ENCODE measurements around the gene CRK. TPM values are rescaled to one million over a fixed set of nuclear protein-coding genes. Genes with fewer than 3 reads are reported as not detected.
"Not testable (repeated sequence)": the region's sequence is repeated elsewhere in the genome, so short reads cannot be mapped to it uniquely, and the experiment has no call there.

The CRK gene
- total RNA-seq, 2 donors from 2014 or later = 37.0 to 44.4 TPM

- intact Hi-C loops (cut with DNase I) = no loop called here
- DNase-seq = peak; percentile 20
- no peak for ATAC-seq
Measured at GRCh38 chr17:1470755-1471462, 14.9 kb upstream of the CRK start.

DNA sequence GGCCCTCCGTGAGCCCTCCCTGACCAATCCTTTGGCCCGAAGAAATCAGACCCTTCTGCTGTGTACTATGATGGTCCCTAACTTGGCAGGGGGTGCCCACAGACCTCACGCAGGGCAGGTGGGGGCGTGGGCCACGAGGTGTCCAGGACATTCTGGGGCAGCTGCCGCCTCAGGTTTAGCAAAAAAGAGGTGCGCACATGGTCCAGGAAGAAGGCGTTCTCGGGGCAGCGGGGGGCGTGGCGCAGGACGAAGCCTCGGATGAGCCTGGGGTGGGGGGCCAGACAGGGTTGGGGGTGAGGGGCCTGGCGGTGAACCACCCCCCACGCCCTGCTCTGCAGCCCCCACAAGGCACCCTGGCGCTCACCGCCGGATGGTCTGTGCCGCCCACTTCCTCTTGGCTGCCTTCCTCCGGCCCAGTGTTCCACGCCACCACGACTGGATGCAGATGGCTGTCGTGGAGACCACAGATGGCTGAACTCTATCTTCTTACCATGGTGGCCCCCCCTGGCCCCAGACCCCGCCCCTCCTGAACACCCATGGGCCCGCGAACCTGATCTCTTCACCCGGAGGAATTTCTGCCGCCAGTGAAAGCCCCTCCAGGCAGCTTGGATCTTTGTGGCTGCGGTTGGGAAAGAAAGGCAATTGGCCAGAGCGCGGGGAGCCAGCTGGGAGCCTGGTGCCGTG lies 14.2 kb upstream of the CRK start:
- intact Hi-C loops (cut with DNase I) = no loop called here
- ATAC-seq (peak in 1 of 2 donors; percentile 7), DNase-seq (no peak)

DNA sequence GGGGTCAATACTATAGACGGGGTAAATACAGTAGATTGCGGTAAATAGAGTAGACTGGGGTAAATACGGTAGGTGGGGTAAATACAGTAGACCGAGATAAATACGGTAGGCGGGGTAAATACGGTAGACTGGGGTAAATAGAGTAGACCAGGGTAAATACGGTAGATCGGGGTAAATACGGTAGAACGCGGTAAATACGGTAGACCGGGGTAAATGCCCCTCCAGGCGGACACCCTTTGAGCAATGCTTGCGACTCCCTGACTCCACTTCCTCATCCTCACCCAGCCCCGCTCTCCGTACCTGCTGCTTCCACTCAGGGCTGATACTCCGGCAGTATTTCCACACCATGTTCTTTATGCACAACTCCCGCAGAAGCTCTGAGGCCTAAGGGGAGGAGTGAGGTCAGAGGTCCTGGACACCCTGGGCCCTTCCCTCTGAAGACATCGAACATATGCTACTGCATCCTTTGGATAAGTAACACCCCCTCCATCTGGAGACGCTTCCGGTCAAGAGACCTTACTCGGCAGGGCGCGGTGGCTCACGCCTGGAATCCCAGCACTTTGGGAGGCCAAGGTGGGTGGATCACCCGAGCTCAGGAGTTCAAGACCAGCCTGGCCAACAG lies 13.3 kb upstream of the CRK start:
- DNase-seq = no peak
- intact Hi-C loops (cut with DNase I) = no loop called here
- ATAC-seq = peak in 1 of 2 donors; percentile 34

DNA sequence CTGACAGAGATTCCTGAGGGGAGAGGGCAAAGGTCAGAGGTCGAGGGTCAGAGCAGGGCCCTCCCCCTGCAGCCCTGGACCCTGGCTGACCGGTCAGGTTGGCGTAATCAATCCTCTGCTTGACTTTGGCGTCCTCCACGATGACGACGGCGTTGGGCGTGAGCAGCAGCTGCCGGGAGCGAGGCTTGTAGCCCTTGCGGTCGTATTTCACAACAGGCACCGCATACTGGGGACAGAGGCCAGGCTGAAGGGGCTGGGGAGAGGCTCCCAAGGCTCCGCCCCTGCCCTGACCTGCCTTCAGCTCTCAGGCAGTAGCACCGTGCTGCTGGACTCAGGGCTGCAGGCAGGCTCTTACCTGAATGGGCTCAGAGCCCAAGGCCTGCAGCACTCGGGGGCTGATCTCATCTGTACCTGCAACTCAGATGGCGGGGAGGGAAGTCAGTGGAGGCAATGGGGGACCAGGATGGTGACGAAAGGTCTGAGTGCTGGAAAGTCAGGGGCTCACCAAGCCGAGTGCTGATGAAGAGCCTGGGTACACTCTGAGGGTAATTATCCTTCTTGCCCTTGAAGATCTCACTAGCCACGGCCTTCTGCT lies 12.0 kb upstream of the CRK start:
- ATAC-seq = peak in 1 of 2 donors; percentile 45
- peak; percentile 58 for DNase-seq
- intact Hi-C loops (cut with DNase I) = no loop called here

DNA sequence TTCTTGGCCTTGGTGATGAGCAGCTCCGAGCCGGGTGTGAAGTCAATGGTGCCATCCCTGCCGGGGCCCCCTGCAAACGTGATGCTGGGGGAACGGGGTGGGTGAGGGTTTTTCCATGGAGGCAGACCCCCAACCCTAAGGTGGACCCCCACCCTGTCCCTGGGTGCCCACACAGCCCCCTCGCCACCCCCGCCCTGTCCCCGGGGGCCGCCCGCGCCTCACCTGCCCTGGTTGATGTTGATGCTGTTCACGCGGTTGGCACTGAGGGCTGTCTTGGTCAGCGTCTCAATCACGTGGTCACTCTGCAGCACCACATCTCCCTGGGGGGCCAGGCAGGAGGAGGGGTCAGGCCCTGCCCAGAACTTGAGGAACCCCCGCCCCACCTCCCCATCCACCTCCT lies 11.2 kb upstream of the CRK start:
- intact Hi-C loops (cut with DNase I) = no loop called here
- no peak for ATAC-seq
- DNase-seq = no peak

DNA sequence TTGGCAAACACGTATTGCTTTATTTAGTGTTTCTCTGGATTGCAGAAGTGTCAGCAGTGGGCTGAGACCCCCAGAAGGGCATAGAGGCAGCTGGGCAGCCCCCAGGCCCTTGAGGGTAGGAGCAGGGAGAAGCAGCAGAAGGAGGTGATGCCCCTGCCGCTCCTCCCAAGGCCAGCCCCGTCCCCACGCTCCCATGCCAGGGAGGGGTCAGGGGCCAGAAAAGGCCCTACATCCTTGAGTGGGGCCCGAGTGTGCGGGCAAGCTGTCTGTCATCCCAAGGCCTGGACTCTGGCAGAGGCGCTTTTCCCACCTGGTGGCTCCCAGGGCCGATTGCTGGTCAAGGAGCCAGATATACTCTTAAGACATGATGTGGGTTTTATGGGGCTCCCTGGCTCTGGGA lies 8.2 kb upstream of the CRK start:
- DNase-seq (no peak), ATAC-seq (no peak)
- intact Hi-C loops (cut with DNase I) = no loop called here

DNA sequence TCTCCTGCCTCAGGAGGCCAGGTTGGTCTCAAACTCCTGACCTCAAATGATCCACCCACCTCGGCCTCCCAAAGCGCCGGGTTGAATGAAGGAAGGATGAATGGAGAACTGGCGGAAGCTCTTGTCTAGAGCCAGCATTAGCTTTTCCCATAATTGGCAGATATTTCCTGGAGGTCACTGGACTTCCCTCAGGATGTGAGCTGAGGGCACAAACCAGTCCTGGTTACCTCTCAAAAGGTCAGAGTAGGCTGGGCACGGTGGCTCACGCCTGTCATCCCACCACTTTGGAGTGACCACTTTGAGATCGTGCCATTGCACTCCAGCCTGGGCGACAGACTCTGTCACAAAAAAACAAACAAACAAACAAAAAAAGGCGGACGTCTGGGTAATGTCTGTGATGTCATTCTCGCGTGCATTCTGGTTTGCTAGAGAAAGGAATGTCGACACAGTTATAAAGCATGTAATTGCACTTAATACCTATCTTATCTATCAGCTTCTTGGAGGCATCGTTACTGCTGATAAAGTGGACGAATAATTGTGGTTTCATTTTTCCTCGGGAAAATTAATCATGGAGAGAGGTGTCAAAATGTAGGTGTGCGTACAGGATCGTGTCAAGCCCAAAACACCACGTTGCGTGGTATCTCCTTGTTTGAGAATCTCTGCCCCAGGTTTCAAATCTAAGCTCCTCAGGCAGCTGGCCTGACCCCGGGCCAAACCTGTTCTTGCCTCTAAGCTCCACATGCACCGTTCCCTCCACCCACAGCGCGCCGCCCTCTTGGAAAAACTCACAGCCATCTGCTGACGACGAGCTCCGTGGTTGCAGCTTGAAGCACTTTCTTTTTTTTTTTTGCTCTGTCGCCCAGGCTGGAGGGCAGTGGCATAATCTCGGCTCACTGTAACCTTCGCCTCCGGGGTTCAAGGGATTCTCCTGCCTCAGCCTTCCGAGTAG lies 6.4 kb upstream of the CRK start:
- intact Hi-C loops (cut with DNase I) = no loop called here
- DNase-seq (no peak), ATAC-seq (peak; percentile 9 to 16)

- intact Hi-C loops (cut with DNase I) = no loop called here
- ATAC-seq (no peak), DNase-seq (no peak)
Measured at GRCh38 chr17:1461198-1461944, 5.3 kb upstream of the CRK start.

GRCh38 chr17:1460233-1460632 lies 4.2 kb upstream of the CRK start:
- peak; percentile 11 to 33 for ATAC-seq
- intact Hi-C loops (cut with DNase I) = no loop called here
- peak; percentile 80 for DNase-seq

DNA sequence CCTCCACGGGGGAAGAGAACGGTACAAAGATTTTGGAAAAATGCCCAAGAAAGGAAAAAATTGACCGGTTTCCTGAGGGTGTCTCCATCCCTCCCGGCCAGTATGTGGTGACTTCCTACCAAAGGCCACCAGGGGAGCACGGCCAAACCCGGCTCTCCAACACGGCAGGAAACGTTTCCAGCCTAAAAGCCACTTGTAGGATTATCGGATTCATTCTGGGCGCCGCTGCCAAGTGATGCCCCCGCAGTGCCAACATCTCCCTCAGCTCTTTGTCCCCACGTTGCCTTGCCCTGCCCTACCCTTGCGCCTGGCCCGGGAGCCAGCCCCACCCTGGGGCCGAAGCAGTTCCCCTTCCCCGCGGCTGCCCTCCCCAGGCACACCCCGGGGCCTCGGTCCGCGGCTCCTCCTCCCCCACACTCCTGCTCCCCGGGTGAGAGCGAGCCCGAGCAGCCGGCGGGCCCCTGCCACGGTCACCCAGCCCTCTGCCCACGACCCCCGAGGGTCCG lies 688 bp downstream of the CRK start:
- intact Hi-C loops (cut with DNase I) = loop anchor here (5.0 to 10.0 kb wide), 4 partner anchors 59 to 91 kb away; partner anchors contain the start of gene INPP5K (in 1 of the 2)
- DNase-seq = peak; percentile 81
- ATAC-seq = peak; percentile 58 to 59

DNA sequence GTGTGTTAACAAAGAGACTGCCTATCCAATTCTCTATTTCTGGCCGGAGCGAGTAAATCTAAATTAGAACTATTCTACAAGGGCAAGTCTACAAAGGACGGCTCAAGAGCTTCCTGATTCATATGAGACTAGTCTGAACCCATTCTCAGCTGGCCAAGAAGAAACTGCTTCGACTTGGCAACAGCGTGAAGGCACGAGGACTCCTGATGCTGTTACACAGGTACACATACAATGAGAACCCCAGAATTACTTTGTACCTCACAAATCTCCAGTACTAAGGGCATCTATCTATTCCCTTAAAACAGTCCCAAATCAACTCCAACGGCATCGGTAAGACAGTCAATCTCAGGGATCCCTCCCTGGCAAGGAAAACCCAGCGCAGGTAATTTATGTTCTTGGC lies 1.5 kb downstream of the CRK start:
- intact Hi-C loops (cut with DNase I) = loop anchor here (5.0 to 10.0 kb wide), 4 partner anchors 60 to 90 kb away; partner anchors contain the start of gene INPP5K (in 2 of the 2)
- DNase-seq (no peak), ATAC-seq (no peak)

GRCh38 chr17:1453694-1454093 lies 2.3 kb downstream of the CRK start:
- intact Hi-C loops (cut with DNase I) = loop anchor here (5.0 to 10.0 kb wide), 4 partner anchors 59 to 89 kb away; partner anchors contain the start of gene INPP5K (in 2 of the 2)
- not testable (repeated sequence) for DNase-seq, ATAC-seq

- ATAC-seq (no peak), DNase-seq (no peak)
- intact Hi-C loops (cut with DNase I) = loop anchor here (5.0 to 10.0 kb wide), 4 partner anchors 58 to 88 kb away; partner anchors contain the start of gene INPP5K (in 2 of the 2)
Measured at GRCh38 chr17:1452836-1453235, 3.2 kb downstream of the CRK start.

- intact Hi-C loops (cut with DNase I) = loop anchor here (5.0 to 10.0 kb wide), 4 partner anchors 55 to 85 kb away; partner anchors contain the start of gene INPP5K (in 2 of the 2)
- not testable (repeated sequence) for DNase-seq, ATAC-seq
Measured at GRCh38 chr17:1450261-1450660, 5.8 kb downstream of the CRK start.

DNA sequence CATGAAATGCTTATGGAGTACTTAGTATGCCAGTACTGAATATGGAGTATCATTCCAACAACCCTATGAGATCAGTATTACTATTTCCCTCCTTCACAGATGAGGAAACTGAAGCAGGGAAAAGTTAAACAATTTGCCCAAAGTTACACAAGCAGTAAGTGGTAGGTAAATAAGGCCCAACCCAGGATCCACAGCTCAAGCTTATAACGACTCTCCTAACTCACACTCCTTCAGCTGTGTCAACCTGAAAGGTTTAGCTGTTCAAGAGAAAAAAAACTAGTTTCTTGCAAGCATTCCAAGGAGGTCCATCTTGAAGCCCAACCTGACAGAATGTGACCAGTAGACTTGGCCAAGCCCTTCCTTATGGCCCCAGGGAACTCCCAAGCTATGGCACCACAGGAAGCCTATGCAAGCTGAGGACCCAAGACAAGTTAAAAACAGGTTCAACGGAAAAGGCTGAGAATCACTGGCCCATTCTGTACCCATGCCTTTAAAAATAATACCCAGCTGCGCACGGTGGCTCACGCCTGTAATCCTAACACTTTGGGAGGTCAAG lies 6.5 kb downstream of the CRK start:
- no peak for ATAC-seq
- DNase-seq = no peak
- intact Hi-C loops (cut with DNase I) = loop anchor here in 1 of 2 donors (5.0 kb wide), 1 partner anchor 37 kb away; no protein-coding TSS in a partner anchor

DNA sequence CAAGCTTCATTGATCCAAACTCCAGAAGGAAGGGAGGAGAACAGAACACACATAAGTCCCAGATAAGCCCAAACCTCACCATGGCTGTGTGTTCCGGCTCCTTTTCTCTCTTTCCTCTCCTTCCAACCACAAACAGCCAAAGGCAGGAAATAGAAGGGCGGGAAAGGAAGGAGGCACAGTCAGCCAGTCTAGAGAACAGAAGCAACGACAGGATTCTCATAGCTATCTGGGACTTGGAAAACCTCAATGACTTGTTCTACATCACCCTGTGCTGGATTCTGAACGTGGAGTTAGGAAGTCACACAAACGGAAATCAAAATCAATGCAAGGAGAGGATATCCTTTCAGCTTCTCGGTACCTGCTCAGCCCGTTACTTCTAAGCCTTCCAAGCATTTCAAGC lies 9.0 kb downstream of the CRK start:
- DNase-seq (no peak), ATAC-seq (peak in 1 of 2 donors; percentile 41)
- intact Hi-C loops (cut with DNase I) = loop anchor here in 1 of 2 donors (5.0 kb wide), 1 partner anchor 35 kb away; no protein-coding TSS in a partner anchor

GRCh38 chr17:1446201-1446600 lies 9.8 kb downstream of the CRK start:
- ATAC-seq = no peak
- intact Hi-C loops (cut with DNase I) = loop anchor here in 1 of 2 donors (5.0 kb wide), 1 partner anchor 34 kb away; no protein-coding TSS in a partner anchor

More at GRCh38 chr17:1446201-1446600, 9.8 kb downstream of the CRK start:
- no peak for DNase-seq
